Activated naive CD4-positive, alpha-beta T cell treated with anti-CD3 and anti-CD28 coated beads, Interleukin-2, amount 50 U/mL, for 24 hours (primary cell): ENCODE measurements around the gene EVL.

ENCODE experiments used
- H3K27ac Mint-ChIP-seq: one replicate; pipeline ENCODE4 v1.8.0; 2021; ENCODE audit warnings: mild to moderate bottlenecking, mixed read lengths
- H3K27me3 Mint-ChIP-seq: one replicate; pipeline ENCODE4 v1.8.0; 2021; ENCODE audit warnings: mixed read lengths
- H3K36me3 Mint-ChIP-seq: one replicate; pipeline ENCODE4 v1.8.0; 2021; ENCODE audit warnings: mixed read lengths
- H3K4me1 Mint-ChIP-seq: one replicate; pipeline ENCODE4 v1.8.0; 2021; ENCODE audit warnings: mixed read lengths
- H3K4me3 Mint-ChIP-seq: one replicate; pipeline ENCODE4 v1.8.0; 2021; ENCODE audit warnings: mild to moderate bottlenecking, mixed read lengths
- H3K9me3 Mint-ChIP-seq: one replicate; pipeline ENCODE4 v1.8.0; 2021; ENCODE audit warnings: mixed read lengths

The EVL gene

GRCh38 chr14:100032738-100033137 lies 32.5 kb upstream of the EVL start:
- Mint-ChIP-seq H3K27ac (no peak overlapping the region), H3K27me3 (no peaks in the 10 kb centered on the region), H3K4me3 (no peak overlapping the region), H3K36me3 (no peaks in the 10 kb centered on the region), H3K4me1 (peaks cover 6% of the 10 kb centered on the region), H3K9me3 (no peaks in the 10 kb centered on the region)

DNA sequence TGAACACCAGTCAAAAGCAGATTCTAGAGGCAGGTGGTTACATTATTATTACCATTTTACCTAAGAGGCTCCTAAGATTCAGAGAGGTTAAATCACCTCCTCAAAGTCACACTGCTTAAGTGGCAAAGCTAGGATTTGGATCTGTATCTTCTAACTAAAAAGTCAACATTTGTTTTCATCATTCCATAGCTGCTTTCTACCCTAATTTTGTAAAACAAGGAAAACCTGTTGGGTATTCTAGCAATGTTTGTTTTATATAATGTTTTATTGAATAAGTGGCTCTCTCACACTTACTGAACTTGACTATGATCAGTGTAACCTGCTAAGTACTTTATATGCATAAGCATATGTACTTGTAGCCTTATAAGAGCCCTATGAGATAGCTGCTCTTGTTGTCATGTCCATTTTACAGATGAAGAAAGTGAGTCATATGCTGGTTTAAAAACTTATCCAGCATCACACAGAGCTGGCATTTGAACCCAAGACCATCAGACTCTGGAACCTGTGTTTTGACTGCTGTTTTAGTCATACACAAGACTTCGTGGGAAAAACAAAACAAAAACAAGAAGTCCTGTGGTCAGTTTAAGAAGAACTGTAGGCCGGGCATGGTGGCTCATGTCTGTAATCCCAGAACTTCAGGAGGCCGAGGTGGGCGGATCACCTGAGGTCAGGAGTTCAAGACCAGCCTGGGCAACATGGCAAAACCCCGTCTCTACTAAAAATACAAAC lies 31.7 kb upstream of the EVL start:
- H3K9me3 Mint-ChIP-seq: no peaks in the 10 kb centered on the region
- no peaks in the 10 kb centered on the region for H3K27me3 Mint-ChIP-seq
- no peaks in the 10 kb centered on the region for H3K36me3 Mint-ChIP-seq
- H3K4me1 Mint-ChIP-seq: peaks cover 6% of the 10 kb centered on the region
- H3K4me3 Mint-ChIP-seq: no peak overlapping the region
- H3K27ac Mint-ChIP-seq: no peak overlapping the region

DNA sequence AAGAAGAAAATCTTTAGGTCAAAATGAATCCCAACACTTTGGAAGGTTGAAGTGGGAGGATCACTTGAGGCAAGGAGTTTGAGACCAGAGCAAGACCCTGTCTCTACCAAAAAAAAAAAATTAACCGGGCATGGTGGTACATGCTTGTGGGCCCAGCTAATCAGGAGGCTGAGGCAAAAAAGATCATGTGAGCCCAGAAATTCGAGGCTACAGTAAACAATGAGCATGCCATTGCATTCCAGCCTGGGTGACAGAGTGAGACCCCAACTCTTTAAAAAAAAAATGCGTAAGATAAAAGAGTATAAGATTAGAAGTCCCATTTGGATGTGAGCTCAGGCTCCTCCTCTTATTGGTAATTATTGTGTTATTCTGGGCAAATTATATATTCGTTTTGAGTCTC lies 30.8 kb upstream of the EVL start:
- Mint-ChIP-seq H3K27me3 (no peaks in the 10 kb centered on the region), H3K4me3 (no peak overlapping the region), H3K4me1 (peaks cover 6% of the 10 kb centered on the region), H3K36me3 (no peaks in the 10 kb centered on the region), H3K27ac (no peak overlapping the region), H3K9me3 (no peaks in the 10 kb centered on the region)

DNA sequence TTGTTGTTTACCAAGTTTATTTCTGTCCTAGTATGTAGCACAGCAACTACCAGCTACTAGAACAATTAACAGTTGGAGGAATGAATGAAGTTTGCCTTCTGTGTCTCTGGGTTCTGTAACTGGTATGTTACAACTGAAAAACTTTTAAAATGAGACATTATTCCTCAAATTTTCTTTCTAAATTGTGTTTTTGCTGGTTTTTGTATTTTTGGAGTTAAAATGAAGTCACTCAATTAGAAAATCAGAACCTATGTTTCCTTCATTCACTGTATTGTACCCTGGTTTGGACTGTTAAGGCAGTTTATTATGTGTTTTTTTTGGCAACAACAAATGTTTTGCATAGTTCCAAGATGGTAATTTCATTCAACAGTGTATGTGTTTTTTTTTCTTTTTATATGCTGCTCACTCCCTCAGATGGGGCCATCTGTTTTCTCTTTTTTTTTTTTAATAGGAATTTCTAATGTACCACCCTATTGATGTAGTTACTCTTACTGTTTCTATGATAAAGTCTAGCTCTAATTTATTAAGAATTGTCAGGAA lies 30.2 kb upstream of the EVL start:
- H3K4me3 Mint-ChIP-seq: no peak overlapping the region
- no peaks in the 10 kb centered on the region for H3K36me3 Mint-ChIP-seq
- H3K9me3 Mint-ChIP-seq: no peaks in the 10 kb centered on the region
- peaks cover 6% of the 10 kb centered on the region for H3K4me1 Mint-ChIP-seq
- H3K27ac Mint-ChIP-seq: no peak overlapping the region
- no peaks in the 10 kb centered on the region for H3K27me3 Mint-ChIP-seq

DNA sequence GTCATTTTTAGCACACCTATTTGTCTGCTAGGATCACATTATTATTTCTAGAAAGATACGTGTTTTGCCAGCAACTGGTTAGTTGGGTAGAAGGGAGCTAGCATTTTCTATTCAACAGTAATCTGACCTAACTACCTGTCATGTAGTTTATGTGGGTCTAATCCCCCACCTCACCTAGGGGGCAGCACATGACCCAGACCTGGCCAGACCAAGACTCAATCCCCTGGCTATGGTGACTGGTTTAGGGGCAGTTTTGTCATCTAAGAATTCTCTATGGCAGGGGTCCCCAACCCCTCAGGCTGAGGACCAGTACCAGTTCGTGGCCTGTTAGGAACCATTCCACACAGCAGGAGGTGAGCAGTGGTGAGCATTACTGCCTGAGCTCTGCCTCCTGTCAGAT lies 29.5 kb upstream of the EVL start:
- no peak overlapping the region for H3K27ac Mint-ChIP-seq
- no peaks in the 10 kb centered on the region for H3K9me3 Mint-ChIP-seq
- no peaks in the 10 kb centered on the region for H3K36me3 Mint-ChIP-seq
- peaks cover 10% of the 10 kb centered on the region for H3K4me1 Mint-ChIP-seq
- no peaks in the 10 kb centered on the region for H3K27me3 Mint-ChIP-seq
- H3K4me3 Mint-ChIP-seq: no peak overlapping the region

DNA sequence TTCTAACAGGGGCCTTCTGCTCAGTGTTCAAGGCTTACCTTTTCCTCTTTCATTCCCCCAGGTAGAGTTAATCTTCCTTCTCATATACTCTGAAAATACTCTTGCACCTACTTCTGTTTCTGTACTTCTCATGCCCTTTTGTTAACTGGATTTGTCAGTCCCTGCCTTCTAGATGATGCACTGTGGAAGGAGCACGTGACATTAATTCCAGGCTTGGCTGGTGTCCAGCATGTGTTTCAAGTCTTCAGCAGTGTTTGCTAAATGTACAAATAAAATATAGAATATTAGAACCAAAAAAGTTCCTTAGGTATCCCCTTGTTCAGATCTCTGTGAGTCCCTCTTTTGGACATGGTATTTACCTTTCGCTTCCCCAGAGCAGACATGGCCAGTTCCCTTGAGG lies 27.9 kb upstream of the EVL start:
- H3K9me3 Mint-ChIP-seq: no peaks in the 10 kb centered on the region

GRCh38 chr14:100038065-100038464 lies 27.2 kb upstream of the EVL start:
- no peak overlapping the region for H3K27ac Mint-ChIP-seq
- H3K36me3 Mint-ChIP-seq: no peaks in the 10 kb centered on the region
- H3K27me3 Mint-ChIP-seq: no peaks in the 10 kb centered on the region
- no peaks in the 10 kb centered on the region for H3K9me3 Mint-ChIP-seq
- no peak overlapping the region for H3K4me3 Mint-ChIP-seq
- peaks cover 5% of the 10 kb centered on the region for H3K4me1 Mint-ChIP-seq

More for the DNA sequence above, 27.9 kb upstream of the EVL start:
- H3K4me3 Mint-ChIP-seq: no peak overlapping the region
- H3K27ac Mint-ChIP-seq: no peak overlapping the region
- H3K27me3 Mint-ChIP-seq: no peaks in the 10 kb centered on the region
- H3K36me3 Mint-ChIP-seq: no peaks in the 10 kb centered on the region
- H3K4me1 Mint-ChIP-seq: peaks cover 5% of the 10 kb centered on the region

- Mint-ChIP-seq H3K4me3 (no peak overlapping the region), H3K27me3 (no peaks in the 10 kb centered on the region), H3K36me3 (no peaks in the 10 kb centered on the region), H3K9me3 (no peaks in the 10 kb centered on the region), H3K27ac (no peak overlapping the region), H3K4me1 (peaks cover 5% of the 10 kb centered on the region)
Observed at GRCh38 chr14:100039903-100040302, 25.3 kb upstream of the EVL start.

- H3K9me3 Mint-ChIP-seq: no peaks in the 10 kb centered on the region
- no peak overlapping the region for H3K27ac Mint-ChIP-seq
- H3K4me3 Mint-ChIP-seq: no peak overlapping the region
- no peaks in the 10 kb centered on the region for H3K36me3 Mint-ChIP-seq
- H3K27me3 Mint-ChIP-seq: no peaks in the 10 kb centered on the region
- H3K4me1 Mint-ChIP-seq: peaks cover 5% of the 10 kb centered on the region
Observed at GRCh38 chr14:100041271-100041670, 24.0 kb upstream of the EVL start.

GRCh38 chr14:100042286-100042685 lies 22.9 kb upstream of the EVL start:
- no peak overlapping the region for H3K4me3 Mint-ChIP-seq
- H3K27ac Mint-ChIP-seq: no peak overlapping the region
- no peaks in the 10 kb centered on the region for H3K36me3 Mint-ChIP-seq
- no peaks in the 10 kb centered on the region for H3K9me3 Mint-ChIP-seq
- no peaks in the 10 kb centered on the region for H3K27me3 Mint-ChIP-seq
- peaks cover 5% of the 10 kb centered on the region for H3K4me1 Mint-ChIP-seq

- peaks cover 15% of the 10 kb centered on the region for H3K4me1 Mint-ChIP-seq
- H3K27ac Mint-ChIP-seq: no peak overlapping the region
- H3K36me3 Mint-ChIP-seq: no peaks in the 10 kb centered on the region
- no peaks in the 10 kb centered on the region for H3K27me3 Mint-ChIP-seq
- H3K9me3 Mint-ChIP-seq: no peaks in the 10 kb centered on the region
- no peak overlapping the region for H3K4me3 Mint-ChIP-seq
Observed at GRCh38 chr14:100045642-100046344, 19.4 kb upstream of the EVL start.

- Mint-ChIP-seq H3K4me1 (peaks cover 15% of the 10 kb centered on the region), H3K27ac (no peak overlapping the region)
Observed at GRCh38 chr14:100047600-100047999, 17.6 kb upstream of the EVL start.

DNA sequence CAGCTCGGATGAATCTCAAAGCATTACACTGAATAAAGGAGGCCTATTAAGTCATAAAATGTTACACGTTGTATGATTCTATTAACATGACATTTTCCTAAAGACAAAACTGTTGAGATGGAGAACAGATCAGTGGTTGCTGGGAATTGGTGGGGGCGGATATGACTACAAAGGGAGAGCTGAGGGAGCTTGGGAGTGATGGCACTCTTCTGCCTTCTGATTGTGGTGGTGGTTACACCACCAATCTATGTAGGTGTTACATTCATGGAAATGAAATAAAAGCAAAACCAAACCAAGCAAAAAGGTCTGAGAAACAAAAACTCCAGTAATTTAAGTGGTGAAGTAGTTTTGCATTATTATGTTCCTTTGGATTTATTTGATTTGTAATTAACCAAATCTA lies 16.4 kb upstream of the EVL start:
- no peaks in the 10 kb centered on the region for H3K36me3 Mint-ChIP-seq
- no peaks in the 10 kb centered on the region for H3K27me3 Mint-ChIP-seq
- no peak overlapping the region for H3K4me3 Mint-ChIP-seq
- no peaks in the 10 kb centered on the region for H3K9me3 Mint-ChIP-seq
- H3K4me1 Mint-ChIP-seq: peaks cover 15% of the 10 kb centered on the region
- no peak overlapping the region for H3K27ac Mint-ChIP-seq

More at GRCh38 chr14:100047600-100047999, 17.6 kb upstream of the EVL start:
- Mint-ChIP-seq H3K36me3 (no peaks in the 10 kb centered on the region), H3K27me3 (no peaks in the 10 kb centered on the region), H3K9me3 (no peaks in the 10 kb centered on the region), H3K4me3 (no peak overlapping the region)

- no peak overlapping the region for H3K27ac Mint-ChIP-seq
- H3K4me3 Mint-ChIP-seq: no peak overlapping the region
- H3K27me3 Mint-ChIP-seq: no peaks in the 10 kb centered on the region
- H3K4me1 Mint-ChIP-seq: peaks cover 15% of the 10 kb centered on the region
- no peaks in the 10 kb centered on the region for H3K36me3 Mint-ChIP-seq
- no peaks in the 10 kb centered on the region for H3K9me3 Mint-ChIP-seq
Observed at GRCh38 chr14:100049220-100049619, 16.0 kb upstream of the EVL start.

GRCh38 chr14:100051103-100051502 lies 14.1 kb upstream of the EVL start:
- Mint-ChIP-seq H3K27ac (no peak overlapping the region), H3K4me3 (no peak overlapping the region), H3K36me3 (no peaks in the 10 kb centered on the region)

DNA sequence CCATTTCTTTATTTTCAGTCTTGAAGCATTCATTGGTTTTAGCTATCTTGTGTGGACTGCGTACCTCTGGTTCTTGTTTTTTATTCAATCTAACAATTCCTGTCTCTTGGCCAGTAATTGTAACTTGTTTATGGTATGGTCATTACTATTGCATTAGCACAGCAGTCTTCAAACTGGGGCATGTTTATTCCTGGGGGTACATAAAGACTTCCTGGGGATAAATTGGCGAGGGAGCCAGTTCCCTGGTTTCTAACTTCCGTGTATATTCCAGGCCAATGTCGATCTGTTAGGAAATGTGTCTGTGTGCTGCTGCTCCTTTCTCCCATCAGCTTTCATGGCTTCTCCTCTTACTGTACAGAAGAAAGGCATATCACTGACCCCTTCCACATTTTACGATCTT lies 13.7 kb upstream of the EVL start:
- Mint-ChIP-seq H3K9me3 (no peaks in the 10 kb centered on the region), H3K36me3 (no peaks in the 10 kb centered on the region), H3K27me3 (no peaks in the 10 kb centered on the region), H3K4me3 (no peak overlapping the region), H3K4me1 (peaks cover 18% of the 10 kb centered on the region), H3K27ac (no peak overlapping the region)

More at GRCh38 chr14:100051103-100051502, 14.1 kb upstream of the EVL start:
- Mint-ChIP-seq H3K27me3 (no peaks in the 10 kb centered on the region), H3K9me3 (no peaks in the 10 kb centered on the region), H3K4me1 (peaks cover 15% of the 10 kb centered on the region)
